H1 (cell line): ENCODE results near the gene SMIM24. TPM values are rescaled to one million over a fixed set of nuclear protein-coding genes. Genes with fewer than 3 reads are reported as not detected.

Experiments
- CTCF ChIA-PET: fragments of 300-600 bp; sonication (Branson Sonifier 250); formaldehyde crosslinking; loops from one replicate; lab custom pipeline; 2021; ENCODE audit not compliant: partially characterized antibody; lab: Charles Lee
- POLR2A ChIA-PET: fragments of 300-600 bp; sonication (Branson Sonifier 250); formaldehyde crosslinking; loops from one replicate; lab custom pipeline; 2021; ENCODE audit warnings: inconsistent platforms; ENCODE audit not compliant: partially characterized antibody; lab: Charles Lee
- DNase-seq, 2 experiments: peaks; one replicate each; pipeline versions ENCODE4 v3.0.0 to v3.0.0-alpha.2; 2010 to 2022; ENCODE audit warnings: low spot score in 2 of 2, low read depth in 1 of 2, mixed read lengths in 1 of 2
- FAIRE-seq: peaks from 2 replicates; lab custom pipeline; 2011; peaks lifted over from hg19 to GRCh38; lab: Jason Lieb, UNC
- H2AFZ ChIP-seq: 2 replicates; pipeline ENCODE4 v1.8.1; 2012; ENCODE audit warnings: low read length, inconsistent platforms
- H2AK5ac ChIP-seq: 2 replicates; pipeline ENCODE4 v1.6.1; 2013; ENCODE audit warnings: low read depth, low read length
- H2BK120ac ChIP-seq: replicated peaks from 2 replicates; pipeline ENCODE3; 2013; ENCODE audit warnings: low read depth, low read length, inconsistent platforms
- H2BK12ac ChIP-seq: 2 replicates; pipeline ENCODE4 v1.6.1; 2013; ENCODE audit warnings: low read depth, low read length
- H2BK15ac ChIP-seq: 2 replicates; pipeline ENCODE4 v1.6.1; 2013; ENCODE audit warnings: low read length
- H2BK20ac ChIP-seq: 2 replicates; pipeline ENCODE4 v1.6.1; 2013; ENCODE audit warnings: low read length
- H2BK5ac ChIP-seq: 2 replicates; pipeline ENCODE4 v1.6.1; 2013; ENCODE audit warnings: low read depth, low read length
- H3K14ac ChIP-seq: 2 replicates; pipeline ENCODE4 v1.6.1; 2013; ENCODE audit warnings: inconsistent platforms; ENCODE audit not compliant: insufficient read length
- H3K18ac ChIP-seq: 2 replicates; pipeline ENCODE4 v1.6.1; 2013; ENCODE audit warnings: low read length; ENCODE audit errors: extremely low read depth
- H3K23ac ChIP-seq: 2 replicates; pipeline ENCODE4 v1.6.1; 2013; ENCODE audit warnings: inconsistent platforms; ENCODE audit not compliant: insufficient read length
- H3K23me2 ChIP-seq: 2 replicates; pipeline ENCODE4 v1.6.1; 2013; ENCODE audit warnings: low read depth, low read length
- H3K27ac ChIP-seq: 2 replicates; pipeline ENCODE4 v1.6.1; 2011; ENCODE audit warnings: low read depth, low read length, inconsistent platforms
- H3K27me3 ChIP-seq, 4 experiments: replicated peaks in 1 of 4; 1 replicate in 1 of 4; 2 replicates in 3 of 4; pipeline versions ENCODE4 v1.6.1 to v1.8.1; 2011 to 2013; ENCODE audit warnings: low read length in 3 of 4, mild to moderate bottlenecking in 3 of 4, inconsistent platforms in 2 of 4, mixed read lengths in 2 of 4, moderate library complexity in 1 of 4; ENCODE audit not compliant: control insufficient read depth in 3 of 4, insufficient read depth in 3 of 4; ENCODE audit errors: extremely low read depth in 1 of 4
- H3K36me3 ChIP-seq, 4 experiments: 2 replicates each; pipeline versions ENCODE4 v1.6.1 to v1.8.1; 2011 to 2013; ENCODE audit warnings: mild to moderate bottlenecking in 4 of 4, low read length in 3 of 4, moderate library complexity in 2 of 4, control low read depth in 1 of 4, inconsistent platforms in 1 of 4; ENCODE audit not compliant: insufficient read depth in 4 of 4, control insufficient read depth in 2 of 4
- H3K4ac ChIP-seq: replicated peaks from 2 replicates; pipeline ENCODE3; 2013; ENCODE audit warnings: low read length, low read depth, mixed read lengths, inconsistent platforms; ENCODE audit not compliant: insufficient read length
- H3K4me1 ChIP-seq, 4 experiments: replicated peaks in 1 of 4; 1 replicate in 1 of 4; 2 replicates in 3 of 4; pipeline versions ENCODE4 v1.6.1 to v1.8.1; 2011 to 2013; ENCODE audit warnings: low read length in 3 of 4, inconsistent platforms in 2 of 4, mixed read lengths in 1 of 4; ENCODE audit not compliant: insufficient read depth in 4 of 4, control insufficient read depth in 3 of 4
- H3K4me2 ChIP-seq, 2 experiments: 2 replicates each; pipeline versions ENCODE4 v1.6.1 to v1.8.1; 2011 to 2013; ENCODE audit warnings: low read depth in 2 of 2, low read length in 2 of 2, control low read depth in 1 of 2, inconsistent platforms in 1 of 2, mild to moderate bottlenecking in 1 of 2; ENCODE audit not compliant: insufficient read depth in 1 of 2
- H3K4me3 ChIP-seq, 4 experiments: fragments of 200-600, 300-600 bp in 1 of 4; sonication (generic), shearing (Covaris generic), sonication (Bioruptor Twin) in 1 of 4; 2 replicates each; pipeline versions ENCODE4 v1.5.1 to v1.8.1; 2011 to 2016; ENCODE audit warnings: low read length in 4 of 4, low read depth in 3 of 4, control low read depth in 2 of 4, inconsistent platforms in 2 of 4, mild to moderate bottlenecking in 2 of 4, mixed read lengths in 1 of 4, moderate library complexity in 1 of 4; ENCODE audit not compliant: insufficient read depth in 2 of 4; ENCODE audit errors: extremely low read depth in 1 of 4
- H3K56ac ChIP-seq: replicated peaks from 2 replicates; pipeline ENCODE3; 2013; ENCODE audit warnings: low read depth, mild to moderate bottlenecking, mixed read lengths, low read length, inconsistent platforms; ENCODE audit not compliant: insufficient read length
- H3K79me1 ChIP-seq: 2 replicates; pipeline ENCODE4 v1.6.1; 2013; ENCODE audit warnings: low read depth, low read length, control low read depth
- H3K79me2 ChIP-seq, 2 experiments: 2 replicates each; pipeline versions ENCODE4 v1.6.1 to v1.8.1; 2012 to 2013; ENCODE audit warnings: low read length in 2 of 2, mild to moderate bottlenecking in 2 of 2, inconsistent platforms in 1 of 2; ENCODE audit not compliant: insufficient read depth in 2 of 2, control insufficient read depth in 1 of 2
- H3K9ac ChIP-seq, 4 experiments: replicated peaks in 1 of 4; 1 replicate in 1 of 4; 2 replicates in 3 of 4; pipeline versions ENCODE4 v1.6.1 to v1.8.1; 2011 to 2013; ENCODE audit warnings: low read depth in 3 of 4, low read length in 3 of 4, control low read depth in 2 of 4, mild to moderate bottlenecking in 2 of 4, moderate library complexity in 2 of 4, inconsistent platforms in 1 of 4; ENCODE audit errors: extremely low read depth in 1 of 4
- H3K9me3 ChIP-seq, 2 experiments: 2 replicates each; pipeline versions ENCODE4 v1.6.1 to v1.8.1; 2012 to 2013; ENCODE audit warnings: mild to moderate bottlenecking in 2 of 2, moderate library complexity in 2 of 2, control low read depth in 1 of 2, inconsistent platforms in 1 of 2, low read depth in 1 of 2, low read length in 1 of 2, mixed read lengths in 1 of 2; ENCODE audit not compliant: insufficient read depth in 2 of 2
- H4K20me1 ChIP-seq, 2 experiments: replicated peaks in 1 of 2; 2 replicates each; pipeline versions ENCODE3 to v1.8.1; 2011 to 2013; ENCODE audit warnings: inconsistent platforms in 2 of 2, low read length in 2 of 2, mild to moderate bottlenecking in 1 of 2; ENCODE audit not compliant: insufficient read depth in 2 of 2, control insufficient read depth in 1 of 2
- H4K5ac ChIP-seq: 2 replicates; pipeline ENCODE4 v1.6.1; 2013; ENCODE audit warnings: low read length, low read depth, mixed read lengths, inconsistent platforms; ENCODE audit not compliant: insufficient read length
- H4K8ac ChIP-seq: 2 replicates; pipeline ENCODE4 v1.8.0; 2013; ENCODE audit warnings: mild to moderate bottlenecking, moderate library complexity, low read length, inconsistent platforms; ENCODE audit not compliant: insufficient read depth; ENCODE audit errors: extremely low read depth
- H4K91ac ChIP-seq: replicated peaks from 2 replicates; pipeline ENCODE3; 2013; ENCODE audit warnings: low read length, mixed read lengths, inconsistent platforms; ENCODE audit not compliant: insufficient read length
- CTBP2 ChIP-seq: IDR thresholded peaks from 2 replicates; pipeline ENCODE4 v1.7.0; 2011; ENCODE audit warnings: borderline replicate concordance, mild to moderate bottlenecking, moderate library complexity, mixed read lengths, low read length; ENCODE audit not compliant: insufficient read depth, insufficient read length
- HDAC6 ChIP-seq: IDR thresholded peaks from one replicate; pipeline ENCODE4 v1.7.1; 2012; ENCODE audit warnings: low read depth, mild to moderate bottlenecking, inconsistent platforms, low read length, moderate library complexity
- JUND ChIP-seq: IDR thresholded peaks from 2 replicates; pipeline ENCODE4 v1.6.1; 2011; ENCODE audit warnings: mild to moderate bottlenecking, improper control_type of control experiment, low read length
- TAF7 ChIP-seq: optimal IDR thresholded peaks from 2 replicates; pipeline ENCODE3; 2011; ENCODE audit warnings: low read depth, mild to moderate bottlenecking, inconsistent platforms, low read length, moderate library complexity, borderline replicate concordance
- WGBS, 2 experiments: shearing (Covaris generic) in 1 of 2; methylation state at CpG; one replicate each; pipeline versions ENCODE4 v1.1.6 to v1.1.7; 2013 to 2015; ENCODE audit warnings: low lambda C conversion rate in 2 of 2, mixed read lengths in 2 of 2, inconsistent platforms in 1 of 2, low coverage in 1 of 2, missing lambda C conversion rate in 1 of 2; ENCODE audit not compliant: insufficient replicate concordance in 2 of 2, insufficient coverage in 1 of 2, insufficient read length in 1 of 2; ENCODE audit errors: extremely low coverage in 1 of 2, missing lambda C conversion rate in 1 of 2; 5-methylcytosine and 5-hydroxymethylcytosine counted together
- polyA plus RNA-seq, 7 experiments: library from polyadenylated mRNA; depleted of rRNA in 3 of 7; stranded (reverse) in 5 of 7; unstranded in 2 of 7; fragments of >200 nt in 5 of 7; fragments of 200-250 nt in 2 of 7; gene quantifications; 1 replicate in 5 of 7; 2 replicates in 1 of 7; 4 replicates in 1 of 7; pipeline versions ENCODE4 v1.2.1 to v1.2.3, GENCODE V29; 2011 to 2013; ENCODE audit warnings: missing spikeins in 2 of 7, mixed read lengths in 2 of 7
- total RNA-seq: library from RNA; stranded (reverse); fragmentation: NEBNext Ultra II Directional; extraction: Animal tissue kit (Norgen Biotek cat#: 25700); gene quantifications from 2 replicates; pipeline ENCODE4 v1.2.1, GENCODE V29; 2021

Gene SMIM24
- total and polyA plus RNA-seq, 2 of the 8 experiments (the other 6 are each of a cell fraction or from before 2014, with no cell fraction given), result 3.8 to 4.5 TPM

DNA sequence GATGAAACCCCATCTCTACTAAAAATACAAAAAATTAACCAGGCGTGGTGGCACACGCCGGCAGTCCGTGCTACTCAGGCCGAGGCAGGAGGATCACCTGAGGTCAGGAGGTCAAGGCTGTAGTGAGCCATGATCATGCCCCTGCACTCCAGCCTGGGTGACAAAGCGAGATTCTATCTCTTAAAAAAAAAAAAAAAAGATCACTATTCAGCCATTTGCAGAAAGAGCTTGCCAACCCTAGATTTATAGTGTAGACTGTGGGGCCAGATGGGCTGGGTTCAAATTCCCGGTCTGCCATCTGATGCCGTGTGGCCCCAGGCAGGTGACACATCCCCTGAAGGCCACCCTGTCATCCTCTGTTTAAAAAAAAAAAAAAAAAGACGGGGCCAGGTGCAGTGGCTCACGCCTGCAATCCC is 28.9 kb downstream of the SMIM24 start:
- no peak overlapping the region for H2BK120ac ChIP-seq
- no peak overlapping the region for H4K5ac ChIP-seq
- no peak overlapping the region for H3K9ac ChIP-seq
- no peak overlapping the region for H2BK12ac ChIP-seq
- no peaks in the 10 kb centered on the region for H3K4me1 ChIP-seq
- H3K36me3 ChIP-seq, result no peaks in the 10 kb centered on the region
- no peaks in the 10 kb centered on the region for H4K20me1 ChIP-seq
- no peak overlapping the region for H3K18ac ChIP-seq
- no peak overlapping the region for H3K56ac ChIP-seq
- H3K23ac ChIP-seq, result no peak overlapping the region
- H2AFZ ChIP-seq, result no peak overlapping the region
- no peak overlapping the region for H4K91ac ChIP-seq
- H3K4ac ChIP-seq, result no peak overlapping the region
- no peak overlapping the region for H3K27ac ChIP-seq
- POLR2A ChIA-PET, result no interaction called here
- CTCF ChIA-PET, result interaction anchor here (0.7 to 4.8 kb wide), 5 partner anchors 20 to 176 kb away, joined by 3 to 22 read pairs (median 3); no protein-coding TSS in a partner anchor
- H4K8ac ChIP-seq, result no peak overlapping the region
- H2AK5ac ChIP-seq, result no peak overlapping the region
- FAIRE-seq (no peak), DNase-seq (no peak)
- no peaks in the 10 kb centered on the region for H3K79me1 ChIP-seq
- no peak overlapping the region for H2BK20ac ChIP-seq
- no peak overlapping the region for H3K4me2 ChIP-seq
- 83% methylated on average over 10 of the region's 10 CpGs; no CpG with 5 or more reads in 1 of the 2 experiments for WGBS, 2 experiments
- H2BK15ac ChIP-seq, result no peak overlapping the region
- H3K4me3 ChIP-seq, result no peak overlapping the region
- no peaks in the 10 kb centered on the region for H3K79me2 ChIP-seq
- H3K14ac ChIP-seq, result no peak overlapping the region
- H3K9me3 ChIP-seq, result no peaks in the 10 kb centered on the region
- H3K23me2 ChIP-seq, result no peaks in the 10 kb centered on the region
- no peak overlapping the region for H2BK5ac ChIP-seq
- no peaks in the 10 kb centered on the region; a peak in 1 of 7 replicates for H3K27me3 ChIP-seq
- TF ChIP-seq JUND (no peak), CTBP2 (no peak), HDAC6 (no peak), TAF7 (no peak)
